HG03064 (cell line): Measurements from ENCODE around the gene GABRD.

Experiments
- ATAC-seq: cut with Tn5 transposase; IDR thresholded peaks from one replicate; pipeline ENCODE4 v1.9.1; 2021; ENCODE audit warnings: low read depth; ENCODE audit not compliant: unreplicated experiment

The GABRD gene

GRCh38 chr1:2052054-2052679 lies 33.0 kb downstream of the GABRD start:
- ATAC-seq, result no peak

GRCh38 chr1:2052756-2053155 lies 33.6 kb downstream of the GABRD start:
- no peak for ATAC-seq

- ATAC-seq, result no peak
Measured at GRCh38 chr1:2053217-2053616, 34.1 kb downstream of the GABRD start.

GRCh38 chr1:2053784-2054376 lies 34.7 kb downstream of the GABRD start:
- ATAC-seq, result no peak

- ATAC-seq, result no peak
Measured at GRCh38 chr1:2054560-2054959, 35.4 kb downstream of the GABRD start.

DNA sequence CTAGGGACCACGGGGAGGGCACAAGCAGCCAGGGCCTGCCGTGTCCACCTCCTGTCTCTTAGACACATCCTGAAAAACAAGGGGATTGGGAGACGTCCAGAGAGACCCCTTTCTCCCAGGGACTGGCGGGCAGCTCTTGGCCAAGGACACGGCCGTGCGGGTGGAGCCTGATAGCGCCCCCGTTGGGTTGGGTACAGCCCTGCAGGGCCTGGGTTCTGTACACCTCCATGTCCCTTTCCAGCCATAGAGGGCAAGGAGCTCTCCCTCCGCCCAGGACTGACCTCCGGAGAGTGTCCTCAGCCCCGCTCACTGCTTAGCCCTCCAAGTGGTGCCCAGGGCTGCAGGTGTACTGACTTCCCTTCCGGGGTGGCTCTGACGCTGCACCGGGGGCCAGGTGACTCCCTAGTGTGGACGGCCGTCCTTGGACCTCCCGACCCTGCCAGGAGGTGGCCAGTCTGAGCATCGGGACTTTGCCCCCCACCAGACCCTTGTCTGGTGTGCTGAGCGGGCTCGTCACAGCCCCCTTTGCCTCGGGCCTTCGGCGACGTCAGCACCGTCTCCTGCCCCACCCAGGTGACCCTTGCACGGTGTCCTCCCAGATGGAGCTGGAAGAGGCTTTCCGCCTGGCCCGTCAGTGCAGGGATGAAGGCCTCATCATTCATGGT lies 36.9 kb downstream of the GABRD start:
- ATAC-seq, result no peak

GRCh38 chr1:2056955-2057590 lies 37.9 kb downstream of the GABRD start:
- no peak for ATAC-seq

DNA sequence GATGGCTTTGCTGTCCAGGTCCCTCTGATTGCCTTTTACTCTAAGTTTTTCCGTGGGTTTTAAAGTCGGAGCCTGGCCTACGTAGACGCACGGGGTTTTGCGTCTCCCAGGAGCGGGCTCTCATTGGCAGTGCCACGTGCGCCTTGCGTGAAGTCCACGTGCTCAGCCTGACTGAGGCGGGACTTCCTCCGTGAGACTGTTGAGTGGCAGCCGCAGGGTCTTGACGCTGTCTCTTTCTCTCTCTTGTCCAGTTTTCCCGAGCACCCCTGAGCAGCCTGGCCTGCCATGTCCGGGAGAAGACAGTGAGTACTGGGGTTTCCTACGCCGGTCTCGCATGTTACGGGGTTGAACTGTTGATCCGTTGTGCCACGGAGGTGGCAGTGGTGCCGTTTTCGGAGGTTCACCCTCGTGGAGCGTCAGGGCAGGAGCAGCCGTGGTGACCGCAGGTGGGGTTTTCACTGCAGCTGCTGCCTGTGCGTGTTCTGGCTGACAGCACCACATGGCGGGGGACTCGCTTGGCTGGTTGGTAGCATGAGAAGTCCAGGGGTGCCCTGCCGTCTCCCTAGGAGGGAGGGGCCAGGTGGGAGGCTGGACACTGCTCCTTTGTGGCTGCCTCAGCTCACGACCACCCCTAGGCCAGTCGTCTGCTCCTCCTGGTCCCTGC lies 40.3 kb downstream of the GABRD start:
- no peak for ATAC-seq

DNA sequence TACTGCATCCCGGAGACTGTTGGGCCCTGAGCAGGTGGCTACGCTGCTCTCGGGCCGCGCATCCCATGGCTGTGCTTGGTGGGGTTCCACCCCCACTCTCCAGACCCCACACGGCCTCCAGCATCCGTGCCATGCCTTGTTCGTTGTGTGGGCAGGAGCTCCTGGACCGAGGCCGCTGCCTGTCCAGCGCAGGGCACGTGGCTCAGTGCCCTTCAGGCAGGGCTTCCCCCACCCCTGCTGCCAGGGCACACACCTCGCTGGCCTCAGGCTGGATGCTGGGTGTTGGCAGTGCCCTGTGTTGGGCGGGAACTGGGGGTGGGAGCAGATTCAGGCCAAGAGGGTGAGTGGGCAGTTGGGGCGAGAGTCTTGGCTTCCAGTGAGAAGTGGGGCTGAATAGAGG lies 40.9 kb downstream of the GABRD start:
- no peak for ATAC-seq

DNA sequence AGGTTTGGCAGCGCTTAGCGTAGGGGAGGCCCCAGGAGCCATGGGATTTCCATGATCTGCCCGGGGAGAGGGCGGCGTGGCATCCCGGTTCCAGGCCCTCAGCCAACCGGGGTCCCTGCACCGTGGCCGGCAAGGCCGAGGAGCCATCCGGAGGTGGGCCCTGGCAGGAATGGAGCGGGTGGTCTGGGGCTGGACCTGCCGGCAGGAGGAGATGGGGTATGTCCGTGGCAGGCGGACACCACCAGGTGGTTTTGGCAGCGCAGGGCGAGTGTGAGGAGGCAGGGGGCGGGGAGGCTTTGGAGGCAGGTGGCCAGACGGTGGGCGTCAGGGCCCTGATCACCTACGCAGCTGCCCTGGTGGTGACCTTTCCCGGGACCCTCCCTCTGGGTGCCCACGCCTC lies 41.4 kb downstream of the GABRD start:
- no peak for ATAC-seq

- no peak for ATAC-seq
Measured at GRCh38 chr1:2061065-2061778, 42.1 kb downstream of the GABRD start.

- no peak for ATAC-seq
Measured at GRCh38 chr1:2065699-2066098, 46.6 kb downstream of the GABRD start.

GRCh38 chr1:2067393-2067792 lies 48.2 kb downstream of the GABRD start:
- no peak for ATAC-seq

DNA sequence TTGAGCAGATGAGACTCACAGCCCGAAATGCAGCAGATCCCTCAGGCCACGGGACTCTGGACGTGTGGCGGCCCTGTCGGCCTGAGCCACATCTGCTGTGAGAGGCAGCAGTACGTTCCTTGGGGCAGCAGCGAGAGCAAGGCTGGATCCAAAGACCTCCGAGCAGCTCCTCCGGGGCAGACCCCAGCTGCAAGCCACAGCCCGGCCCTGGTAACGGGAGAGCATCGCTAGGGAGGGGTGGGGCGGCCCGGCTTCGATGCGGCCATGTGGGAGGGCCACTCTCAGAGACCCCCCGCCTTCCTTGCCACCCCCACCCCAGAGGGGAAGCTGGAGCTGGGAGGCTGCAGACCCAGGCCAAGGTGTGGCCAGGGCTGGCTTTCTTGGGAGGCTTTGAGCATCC lies 48.8 kb downstream of the GABRD start:
- ATAC-seq, result no peak

- ATAC-seq, result no peak
Measured at GRCh38 chr1:2068951-2069350, 49.8 kb downstream of the GABRD start.

GRCh38 chr1:2070016-2070415 lies 50.9 kb downstream of the GABRD start:
- no peak for ATAC-seq

DNA sequence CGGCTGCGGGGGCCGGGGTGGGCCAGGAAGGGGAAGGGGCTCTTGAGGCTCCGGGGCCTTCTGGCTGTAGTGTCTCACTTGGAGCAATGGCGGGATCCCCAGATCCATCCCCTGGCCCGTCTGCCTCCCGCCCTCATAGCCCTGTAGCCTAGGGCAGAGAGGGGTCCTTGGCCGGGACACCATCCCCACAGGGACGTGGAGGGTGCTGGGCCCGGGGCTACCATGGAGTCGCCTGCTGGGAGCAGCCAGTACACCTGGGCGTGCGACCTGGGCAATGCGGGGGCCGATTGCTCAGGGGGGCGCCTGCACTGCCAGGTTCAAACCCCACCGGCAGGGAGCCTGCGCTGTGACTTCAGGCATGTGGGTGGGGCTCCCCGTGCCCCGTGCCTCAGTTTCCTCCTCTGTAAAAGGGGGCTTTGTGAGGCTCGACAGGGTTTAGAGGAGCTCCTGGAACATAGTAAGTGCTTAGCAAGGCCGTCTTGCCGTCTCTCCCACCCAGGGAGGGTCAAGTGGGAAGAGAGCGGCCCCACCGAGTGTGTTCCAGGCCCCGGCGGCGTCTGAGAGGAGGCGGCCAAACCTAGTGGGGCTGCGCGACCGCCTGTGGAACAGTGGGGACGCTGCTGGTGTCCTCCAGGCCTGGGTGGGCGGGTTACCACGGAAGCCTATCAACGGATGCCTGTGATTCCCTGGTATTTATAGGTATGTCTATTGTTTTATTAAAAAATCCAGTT lies 51.8 kb downstream of the GABRD start:
- no peak for ATAC-seq

- ATAC-seq, result no peak
Measured at GRCh38 chr1:2072109-2072806, 53.1 kb downstream of the GABRD start.

DNA sequence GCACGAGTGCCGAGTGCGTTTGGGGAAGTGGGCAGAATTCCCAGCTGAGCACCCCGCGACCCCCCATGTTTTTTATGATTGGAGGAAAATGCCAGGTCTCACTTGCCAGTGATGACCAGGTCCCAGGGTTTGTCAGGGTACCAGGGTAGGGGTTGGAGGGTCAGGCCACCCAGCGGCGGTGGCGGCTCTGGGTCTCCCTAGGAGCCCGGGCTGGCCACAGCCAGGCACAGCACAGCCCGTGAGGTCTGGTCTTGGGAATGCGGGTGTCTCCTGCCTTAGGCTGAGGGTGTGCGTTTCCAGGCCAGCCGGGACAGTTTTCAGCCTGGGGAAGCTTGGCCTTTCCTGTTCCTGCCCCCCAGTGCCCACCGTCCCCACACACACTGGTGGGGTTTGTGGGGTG lies 53.7 kb downstream of the GABRD start:
- no peak for ATAC-seq
